Inflammatory macrophage treated with lipopolysaccharide for 1 hour (primary cell): ENCODE measurements around the gene SFSWAP.

Experiments used
- DNase-seq, 2 donors: peaks; one replicate each; pipeline ENCODE4 v3.0.0-alpha.2; 2020 to 2022

SFSWAP gene

GRCh38 chr12:131836714-131837397 lies 126.0 kb downstream of the SFSWAP start:
- DNase-seq: no peak

DNA sequence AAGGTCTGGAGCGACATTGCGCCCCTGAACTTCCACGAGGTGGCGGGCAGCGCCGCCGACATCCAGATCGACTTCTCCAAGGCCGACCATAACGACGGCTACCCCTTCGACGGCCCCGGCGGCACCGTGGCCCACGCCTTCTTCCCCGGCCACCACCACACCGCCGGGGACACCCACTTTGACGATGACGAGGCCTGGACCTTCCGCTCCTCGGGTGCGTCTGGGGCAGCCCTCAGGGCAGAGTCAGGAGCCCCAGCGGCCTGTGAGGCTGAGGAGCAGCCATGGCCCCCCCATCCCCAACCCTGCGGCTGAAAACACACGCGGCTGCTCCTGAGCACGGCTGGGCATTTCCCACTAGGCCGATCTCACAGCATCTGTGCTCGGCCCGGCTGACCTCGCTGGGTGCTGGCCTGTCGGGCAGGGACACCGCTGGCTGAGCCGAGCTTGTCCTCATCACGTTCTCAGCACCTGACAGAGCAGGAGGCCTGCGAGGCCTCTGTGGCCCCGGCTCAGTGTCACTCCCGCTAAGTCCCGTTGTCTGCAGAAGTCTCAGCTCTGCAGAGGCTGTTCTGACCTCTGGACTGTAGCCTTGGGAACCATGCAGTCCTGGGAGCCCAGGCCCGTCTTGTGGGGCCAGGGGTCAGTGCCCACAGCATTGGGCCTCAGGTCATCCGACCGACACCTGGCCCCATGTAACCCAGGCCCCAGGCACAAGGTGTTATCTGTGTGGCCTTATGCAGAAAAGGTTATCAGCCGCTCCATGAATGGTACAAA lies 129.9 kb downstream of the SFSWAP start:
- DNase-seq: no peak

GRCh38 chr12:131841547-131841946 lies 130.7 kb downstream of the SFSWAP start:
- no peak for DNase-seq

GRCh38 chr12:131842169-131842568 lies 131.3 kb downstream of the SFSWAP start:
- no peak for DNase-seq

DNA sequence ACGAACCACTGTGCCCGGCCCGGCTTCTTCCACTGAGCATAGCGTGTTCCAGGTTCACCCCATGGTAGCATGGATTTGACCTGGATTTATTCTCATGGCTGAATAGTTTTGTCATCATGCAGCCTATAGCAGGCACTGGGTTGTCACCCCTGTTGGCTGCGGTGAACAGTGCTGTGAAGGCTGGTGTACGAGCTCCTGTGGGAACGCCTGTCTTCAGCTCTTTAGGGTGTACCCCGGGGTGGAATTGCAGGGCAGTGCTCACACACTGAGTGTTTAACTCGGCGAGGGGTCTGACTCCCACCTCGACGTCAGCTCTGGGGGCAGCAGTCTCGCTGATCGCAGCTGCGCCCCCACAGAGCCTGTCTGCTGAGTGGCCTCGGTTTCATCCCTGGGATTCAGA lies 132.6 kb downstream of the SFSWAP start:
- DNase-seq: no peak

GRCh38 chr12:131844140-131844539 lies 133.2 kb downstream of the SFSWAP start:
- no peak for DNase-seq

- DNase-seq: no peak
These were observed 133.8 kb downstream of the SFSWAP start for GRCh38 chr12:131844656-131845055.

GRCh38 chr12:131845121-131845520 lies 134.2 kb downstream of the SFSWAP start:
- no peak for DNase-seq

GRCh38 chr12:131847456-131847855 lies 136.6 kb downstream of the SFSWAP start:
- no peak for DNase-seq

DNA sequence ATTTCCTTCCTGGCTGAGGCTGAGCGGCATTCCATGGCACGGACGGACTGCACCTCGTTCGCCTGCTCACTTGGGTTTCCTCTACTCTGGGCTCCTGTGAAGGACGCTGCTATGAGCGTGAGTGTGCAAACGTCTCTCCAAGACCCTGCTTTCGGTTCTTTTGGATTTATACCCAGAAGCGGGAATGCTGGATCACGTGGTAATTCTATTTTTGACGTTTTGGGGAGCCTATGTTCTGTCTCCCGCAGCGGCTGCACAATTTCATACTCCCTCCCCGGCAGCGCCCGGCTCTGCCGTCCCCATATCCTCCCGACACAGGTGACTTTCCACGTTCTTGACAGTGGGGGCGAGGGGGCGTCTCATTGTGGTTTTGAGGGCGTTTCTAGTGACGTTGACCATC lies 137.9 kb downstream of the SFSWAP start:
- DNase-seq: no peak
